ENCODE data around the gene FER. TPM values are rescaled to one million over a fixed set of nuclear protein-coding genes. Genes with fewer than 3 reads are reported as not detected.
"Not testable (repeated sequence)": the region's sequence is repeated elsewhere in the genome, so short reads cannot be mapped to it uniquely, and the experiment has no call there.

FER gene
- total RNA-seq, 1 donor from 2014 or later = 11.8 TPM

- DNase-seq (ENCODE audit: low spot score in 2 of 2) = no peak
- Histone ChIP-seq H3K36me3 (no peaks in the 10 kb centered on the region), H3K27me3 (no peaks in the 10 kb centered on the region), H3K9me3 (no peaks in the 10 kb centered on the region), H3K4me3 (no peak overlapping the region), H3K27ac (no peak overlapping the region), H3K4me1 (no peaks in the 10 kb centered on the region)
- intact Hi-C loops (cut with DNase I) = no loop called here
- no peak for TF ChIP-seq CTCF (IDR thresholded peaks at IDR 0.05)
Observed at GRCh38 chr5:108820983-108821382, 73.3 kb downstream of the FER start.

DNA sequence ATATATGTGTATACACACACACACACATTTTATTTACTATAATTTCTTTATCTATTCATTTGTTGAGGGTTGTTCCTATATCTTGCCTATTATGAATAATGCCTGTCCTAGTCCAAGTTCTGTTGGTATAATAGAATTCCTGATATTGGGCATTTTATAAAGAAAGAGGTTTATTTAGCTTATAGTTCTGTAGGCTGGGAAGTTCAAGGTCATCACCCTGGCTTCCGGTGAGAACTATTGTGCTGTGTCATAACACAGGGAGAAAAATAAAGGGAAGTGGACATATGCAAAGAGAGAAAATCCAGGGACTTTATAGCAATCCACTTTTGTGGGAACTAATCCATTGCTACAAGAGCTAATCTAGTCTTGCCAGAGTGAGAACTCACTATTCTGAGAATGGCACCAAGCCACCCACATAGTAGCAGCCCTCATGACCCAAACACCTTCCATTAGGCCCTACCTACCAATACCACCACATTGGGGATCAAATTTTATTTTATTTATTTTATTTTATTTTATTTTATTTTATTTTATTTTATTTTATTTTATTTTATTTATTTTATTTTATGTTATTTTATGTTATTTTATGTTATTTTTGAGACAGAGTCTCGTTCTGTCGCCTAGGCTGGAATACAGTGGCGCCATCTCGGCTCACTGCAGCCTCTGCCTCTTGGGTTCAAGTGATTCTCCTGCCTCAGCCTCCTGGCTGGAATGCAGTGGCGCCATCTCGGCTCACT, 74.7 kb downstream of the FER start:
- TF ChIP-seq CTCF (IDR thresholded peaks at IDR 0.05) = no peak
- intact Hi-C loops (cut with DNase I) = no loop called here
- Histone ChIP-seq H3K36me3 (no peaks in the 10 kb centered on the region), H3K4me1 (no peaks in the 10 kb centered on the region), H3K4me3 (no peak overlapping the region), H3K27me3 (no peaks in the 10 kb centered on the region), H3K9me3 (no peaks in the 10 kb centered on the region), H3K27ac (no peak overlapping the region)
- DNase-seq (ENCODE audit: low spot score in 2 of 2) = no peak

GRCh38 chr5:108827131-108827530, 79.4 kb downstream of the FER start:
- H3K27me3 ChIP-seq = no peaks in the 10 kb centered on the region
- no peaks in the 10 kb centered on the region for H3K4me1 ChIP-seq
- no peaks in the 10 kb centered on the region for H3K9me3 ChIP-seq
- intact Hi-C loops (cut with DNase I) = no loop called here
- H3K27ac ChIP-seq = no peak overlapping the region
- no peak overlapping the region for H3K4me3 ChIP-seq
- TF ChIP-seq CTCF (IDR thresholded peaks at IDR 0.05) = no peak
- no peaks in the 10 kb centered on the region for H3K36me3 ChIP-seq
- DNase-seq (ENCODE audit: low spot score in 2 of 2) = no peak

- Histone ChIP-seq H3K4me1 (no peaks in the 10 kb centered on the region), H3K27me3 (no peaks in the 10 kb centered on the region), H3K9me3 (no peaks in the 10 kb centered on the region), H3K27ac (no peak overlapping the region), H3K4me3 (no peak overlapping the region), H3K36me3 (no peaks in the 10 kb centered on the region)
- TF ChIP-seq CTCF (IDR thresholded peaks at IDR 0.05) = no peak
- no peak for DNase-seq (ENCODE audit: low spot score in 2 of 2)
- intact Hi-C loops (cut with DNase I) = no loop called here
Observed at GRCh38 chr5:108830705-108831276, 83.1 kb downstream of the FER start.

GRCh38 chr5:108836492-108836891, 88.8 kb downstream of the FER start:
- no peak for TF ChIP-seq CTCF (IDR thresholded peaks at IDR 0.05)
- H3K36me3 ChIP-seq = no peaks in the 10 kb centered on the region
- H3K4me3 ChIP-seq = no peak overlapping the region
- no peaks in the 10 kb centered on the region for H3K4me1 ChIP-seq
- H3K27me3 ChIP-seq = no peaks in the 10 kb centered on the region
- intact Hi-C loops (cut with DNase I) = no loop called here
- H3K27ac ChIP-seq = no peak overlapping the region
- DNase-seq (ENCODE audit: low spot score in 2 of 2) = no peak
- no peaks in the 10 kb centered on the region for H3K9me3 ChIP-seq

- H3K4me1 ChIP-seq; H3K27me3 ChIP-seq; H3K27ac ChIP-seq; intact Hi-C loops (cut with DNase I); H3K36me3 ChIP-seq; DNase-seq (ENCODE audit: low spot score in 2 of 2); H3K4me3 ChIP-seq; H3K9me3 ChIP-seq: not testable (repeated sequence)
Observed at GRCh38 chr5:108842260-108842941, 94.7 kb downstream of the FER start.

DNA sequence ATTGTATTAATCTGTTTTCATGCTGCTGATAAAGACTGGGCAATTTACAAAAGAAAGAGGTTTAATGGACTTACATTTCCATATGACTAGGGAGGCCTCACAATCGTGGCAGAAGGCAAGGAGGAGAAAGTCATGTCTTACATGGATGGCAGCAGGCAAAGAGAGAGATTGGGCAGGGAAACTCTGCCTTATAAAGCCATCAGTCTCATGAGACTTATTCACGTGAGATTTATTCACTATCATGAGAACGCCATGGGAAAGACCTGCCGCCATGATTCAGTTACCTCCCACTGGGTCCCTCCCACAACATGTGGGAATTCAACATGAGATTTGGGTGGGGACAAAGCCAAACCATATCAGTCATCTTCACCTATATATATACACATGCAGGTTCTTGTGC, 103.4 kb downstream of the FER start:
- H3K4me1 ChIP-seq; H3K4me3 ChIP-seq; H3K9me3 ChIP-seq; H3K27ac ChIP-seq; H3K27me3 ChIP-seq; intact Hi-C loops (cut with DNase I); DNase-seq (ENCODE audit: low spot score in 2 of 2); H3K36me3 ChIP-seq: not testable (repeated sequence)
